DMS153 treated with DMSO at 0.1 percent for 48 hours (cell line): ENCODE results near the gene MRPL9.
"Not testable (repeated sequence)": the region's sequence is repeated elsewhere in the genome, so short reads cannot be mapped to it uniquely, and the experiment has no call there.

ENCODE experiments used
- DNase-seq: peaks from one replicate; lab custom pipeline; 2025; ENCODE audit not compliant: unreplicated experiment; lab: John Stamatoyannopoulos, UW

The MRPL9 gene

GRCh38 chr1:151737026-151737425 lies 26.3 kb downstream of the MRPL9 start:
- DNase-seq: no peak

DNA sequence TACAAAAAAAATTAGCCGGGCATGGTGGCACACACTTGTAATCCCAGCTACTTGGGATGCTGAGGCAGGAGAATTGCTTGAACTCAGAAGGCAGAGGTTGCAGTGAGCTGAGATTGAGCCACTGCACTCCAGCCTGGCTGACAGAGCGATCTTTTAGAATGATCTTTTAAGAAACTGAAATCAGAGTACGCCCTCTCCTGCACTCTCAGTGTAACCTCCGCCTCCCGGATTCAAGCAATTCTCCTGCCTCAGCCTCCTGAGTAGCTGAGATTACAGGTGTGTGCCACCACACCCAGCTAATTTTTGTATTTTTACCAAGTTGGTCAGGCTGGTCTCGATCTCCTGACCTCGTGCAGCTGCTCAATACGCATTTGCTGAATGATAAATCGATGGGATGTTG lies 29.3 kb downstream of the MRPL9 start:
- not testable (repeated sequence) for DNase-seq

- no peak for DNase-seq
Measured at GRCh38 chr1:151733126-151733525, 30.2 kb downstream of the MRPL9 start.

DNA sequence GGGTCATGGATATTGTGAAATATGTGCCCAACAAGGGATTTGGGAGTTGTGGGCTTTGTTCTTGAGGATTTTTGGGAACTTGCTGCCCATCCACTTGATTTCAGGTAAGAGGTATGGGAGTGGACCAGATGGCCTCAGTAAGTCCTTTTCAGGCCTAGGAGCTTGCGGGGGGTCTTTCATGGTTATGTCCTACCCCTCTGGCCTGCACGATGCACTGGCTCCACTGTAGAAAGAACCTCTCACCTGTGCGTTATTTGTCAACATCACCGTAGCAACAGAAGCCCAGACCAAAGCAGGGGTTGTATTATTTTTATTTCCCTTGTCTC lies 33.4 kb downstream of the MRPL9 start:
- no peak for DNase-seq

DNA sequence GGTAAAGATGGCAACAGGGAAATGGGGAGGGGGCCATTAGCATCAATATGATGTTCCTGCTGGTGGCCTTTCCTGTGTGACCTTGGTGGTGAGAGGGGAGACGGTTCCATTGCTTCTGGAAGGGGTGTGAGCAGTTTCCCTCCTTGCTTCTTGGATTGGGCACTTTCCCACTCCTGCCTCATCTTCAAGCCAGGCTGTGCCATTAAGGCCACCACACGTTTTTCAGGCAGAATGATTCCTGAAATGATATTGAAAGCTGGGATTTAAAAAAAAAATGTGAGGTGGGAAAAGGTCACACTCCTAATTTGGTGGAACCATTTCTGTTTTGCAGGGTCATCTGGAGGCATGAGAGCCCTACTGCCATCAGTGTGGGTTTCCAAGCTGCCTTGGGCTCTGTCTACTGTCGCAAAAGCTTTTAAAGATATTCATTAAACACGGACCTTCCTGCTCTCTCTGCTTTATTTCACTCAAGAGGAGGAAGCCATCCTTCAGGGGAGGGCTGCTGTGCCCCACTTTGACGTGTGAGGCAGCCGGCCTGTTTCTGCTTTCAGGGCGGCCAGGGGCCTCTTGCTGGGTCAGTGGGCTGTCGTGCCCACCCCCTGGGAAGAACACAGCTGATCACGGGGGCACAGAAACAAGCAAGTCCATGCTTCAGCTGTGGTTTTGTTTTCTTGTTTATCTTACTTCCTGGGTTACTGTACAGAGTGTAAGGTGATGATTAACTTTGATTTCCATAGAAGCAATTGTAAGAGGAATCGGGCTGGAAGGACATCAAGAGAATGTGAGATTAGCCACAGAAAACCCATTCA lies 33.9 kb downstream of the MRPL9 start:
- no peak for DNase-seq

DNA sequence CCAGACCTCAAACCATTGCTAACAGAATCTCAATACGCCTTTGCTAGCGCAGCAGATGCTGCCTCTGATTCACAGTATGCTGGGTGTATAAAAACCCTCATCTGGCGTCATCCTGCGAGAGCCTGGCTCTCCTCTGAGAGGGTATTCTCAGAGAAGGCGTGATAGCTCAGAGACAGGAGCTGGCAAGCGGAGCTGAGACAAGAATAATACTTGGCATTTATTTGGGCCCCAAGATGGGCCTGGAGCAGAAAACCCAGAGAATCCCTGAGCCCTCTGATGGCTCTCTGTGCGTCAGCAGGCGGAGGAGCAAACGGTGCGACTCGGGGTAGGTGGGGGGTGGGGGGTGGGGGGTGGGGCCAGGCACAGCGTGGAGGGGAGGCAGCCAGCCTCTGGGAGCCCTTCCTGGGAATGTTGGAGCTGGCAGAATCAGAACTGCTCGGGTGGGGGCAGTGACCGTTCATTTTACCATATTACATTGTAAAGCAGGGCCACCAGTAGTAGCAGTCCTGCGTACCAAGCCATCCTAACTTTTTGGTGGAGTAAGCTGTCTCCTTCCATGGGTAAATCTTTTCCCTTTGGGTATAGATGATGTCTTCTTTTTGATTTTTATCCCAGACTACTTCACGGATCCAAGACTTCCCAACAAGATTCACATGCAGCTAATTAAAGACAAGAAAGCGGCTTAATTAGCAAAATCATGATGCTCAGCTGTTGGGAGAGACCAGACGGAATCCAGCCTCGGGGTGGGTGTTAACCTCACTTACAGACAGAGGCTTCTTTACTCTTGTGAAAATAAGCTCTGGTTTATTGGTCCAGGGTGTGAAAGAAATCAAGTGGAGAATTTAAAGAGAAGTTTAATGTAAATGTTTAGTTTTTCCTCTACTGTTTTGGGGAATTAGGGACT lies 34.9 kb downstream of the MRPL9 start:
- DNase-seq: no peak

DNA sequence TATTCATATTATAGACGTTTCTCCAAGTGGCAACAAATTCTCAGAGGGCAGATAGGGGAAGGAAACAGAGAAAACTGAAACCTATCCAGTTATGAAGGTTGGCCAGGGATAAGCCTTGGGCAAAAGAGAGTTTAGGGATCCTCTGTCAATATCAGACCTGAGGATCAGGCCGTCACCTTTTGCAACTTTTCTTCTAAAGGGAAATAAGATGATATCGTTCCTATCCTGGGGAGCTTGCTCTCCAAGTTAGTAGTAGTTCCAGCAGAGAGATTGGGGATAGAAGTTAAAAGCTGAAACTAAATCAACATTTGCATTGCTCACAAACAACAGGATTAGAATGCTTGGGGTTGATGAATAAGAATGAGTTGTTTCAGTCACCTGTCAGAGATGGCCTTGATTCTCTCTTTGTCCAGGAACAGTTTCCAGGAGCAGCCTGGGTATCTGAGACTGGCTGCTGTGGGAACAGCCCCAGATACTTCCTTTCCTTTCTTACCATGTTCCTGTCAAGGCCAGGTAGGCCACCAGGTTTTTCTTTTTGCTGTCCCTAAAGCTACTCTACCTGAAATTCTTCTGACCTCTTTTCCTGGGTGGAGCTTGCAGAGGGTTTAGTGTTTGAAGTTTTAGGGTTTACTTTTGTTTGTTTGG lies 39.4 kb downstream of the MRPL9 start:
- no peak for DNase-seq

GRCh38 chr1:151721788-151722510 lies 41.3 kb downstream of the MRPL9 start:
- DNase-seq: no peak

GRCh38 chr1:151720974-151721787 lies 42.1 kb downstream of the MRPL9 start, which contains the start of gene RIIAD1:
Gene RIIAD1, plus strand, starts transcription at chr1:151721522. Its CDS starts 15 bp downstream, at chr1:151721537.
- DNase-seq: peak; percentile 7

GRCh38 chr1:151720554-151720953 lies 42.7 kb downstream of the MRPL9 start:
- DNase-seq: no peak

DNA sequence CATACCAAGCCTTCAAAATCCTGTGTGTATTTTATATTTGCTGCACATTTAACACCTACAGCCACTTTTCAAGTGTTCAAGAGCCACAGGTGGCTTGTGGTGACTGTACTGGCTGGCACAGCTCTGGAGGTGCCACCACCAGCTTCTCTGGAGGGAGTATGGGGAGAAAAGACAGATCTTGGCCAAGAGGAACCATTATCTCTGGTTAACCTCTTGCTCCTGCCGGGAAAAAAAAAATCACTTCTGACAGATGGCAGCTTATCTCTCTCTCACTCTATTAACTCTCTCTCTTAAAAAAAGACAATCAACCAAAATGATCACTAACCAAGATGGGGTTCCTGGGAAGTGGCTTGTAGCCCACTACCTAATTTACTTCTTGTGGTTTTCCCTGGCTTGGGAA lies 43.2 kb downstream of the MRPL9 start:
- DNase-seq: no peak

DNA sequence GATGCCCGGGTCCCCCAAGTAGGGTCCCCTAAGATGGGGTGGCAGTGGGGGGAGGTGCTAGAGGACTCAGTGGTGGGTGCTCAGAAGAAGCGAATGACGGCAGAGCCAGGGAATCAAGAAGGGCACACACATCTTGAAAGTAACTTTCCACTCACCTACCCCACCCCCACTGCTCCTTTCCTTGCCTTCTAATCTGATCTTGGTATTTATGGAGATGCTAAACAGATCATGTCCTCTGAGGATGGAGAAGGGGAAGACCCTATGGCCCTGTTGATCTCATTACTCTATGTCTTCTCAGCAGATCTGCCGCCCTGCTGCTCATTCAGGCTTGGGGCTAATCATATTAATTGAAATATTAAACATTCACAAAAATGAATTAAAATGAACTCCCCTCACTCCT lies 44.6 kb downstream of the MRPL9 start:
- no peak for DNase-seq

DNA sequence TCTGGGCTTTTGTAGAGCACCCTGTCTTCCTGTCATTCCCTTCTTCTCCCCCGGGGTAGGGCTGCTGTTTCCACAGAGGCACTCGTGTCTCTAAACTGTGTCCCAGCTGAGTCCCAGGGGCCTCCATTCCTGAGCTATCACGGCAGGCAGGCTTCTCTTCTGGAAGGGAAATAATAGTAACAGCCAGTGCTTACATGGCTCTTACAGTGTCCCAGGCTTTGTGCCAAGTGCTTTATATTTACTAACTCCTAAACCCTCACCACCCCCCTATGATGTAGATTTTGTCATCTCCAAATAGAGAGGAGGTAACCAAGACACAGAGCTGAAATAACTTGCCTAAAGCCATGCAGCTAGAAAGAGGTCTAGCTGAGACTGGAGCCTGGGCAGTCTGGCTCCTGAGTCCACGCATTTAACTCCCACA lies 45.3 kb downstream of the MRPL9 start:
- peak; percentile 47 for DNase-seq

GRCh38 chr1:151716771-151717631 lies 46.3 kb downstream of the MRPL9 start, which contains the start of gene CELF3:
Gene CELF3, minus strand, starts transcription at chr1:151716803. Its CDS starts 783 bp downstream, at chr1:151716020.
- DNase-seq: peak; percentile 99

GRCh38 chr1:151716405-151716762 lies 46.9 kb downstream of the MRPL9 start:
- no peak for DNase-seq

DNA sequence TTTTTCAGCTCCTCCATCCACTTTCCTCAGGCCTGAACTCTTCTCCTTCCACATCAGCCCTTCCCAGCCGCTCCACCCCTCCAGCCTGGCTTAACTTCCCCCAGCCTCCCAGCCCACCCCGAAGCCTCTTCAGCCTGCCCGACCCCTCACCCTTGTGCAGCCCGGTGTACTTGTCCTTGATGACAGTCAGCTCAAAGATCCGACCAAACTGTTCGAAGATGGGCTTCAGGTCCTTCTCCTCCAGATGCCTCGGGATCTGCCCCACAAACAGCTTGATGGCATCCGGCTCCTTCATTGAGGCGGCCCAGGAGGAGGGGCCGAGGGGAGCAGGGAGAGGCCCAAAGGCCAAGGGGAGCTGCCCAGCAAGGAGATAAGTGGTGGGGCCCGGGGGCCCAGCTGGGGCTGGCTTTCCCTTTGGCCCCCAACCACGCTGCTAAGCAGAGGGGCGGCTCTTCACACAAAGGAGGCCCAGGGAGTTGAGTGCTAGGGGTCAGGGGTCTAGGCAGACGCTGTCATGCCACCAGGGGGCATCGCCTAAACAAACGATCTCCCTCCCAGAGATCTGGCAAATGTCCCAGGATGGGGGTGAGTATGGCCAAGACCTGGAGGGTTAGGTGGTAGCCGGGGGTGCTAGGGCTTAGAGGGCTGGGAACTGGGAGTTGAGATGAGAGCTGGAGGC lies 47.4 kb downstream of the MRPL9 start:
- no peak for DNase-seq

GRCh38 chr1:151714820-151715725 lies 48.2 kb downstream of the MRPL9 start:
- DNase-seq: no peak

DNA sequence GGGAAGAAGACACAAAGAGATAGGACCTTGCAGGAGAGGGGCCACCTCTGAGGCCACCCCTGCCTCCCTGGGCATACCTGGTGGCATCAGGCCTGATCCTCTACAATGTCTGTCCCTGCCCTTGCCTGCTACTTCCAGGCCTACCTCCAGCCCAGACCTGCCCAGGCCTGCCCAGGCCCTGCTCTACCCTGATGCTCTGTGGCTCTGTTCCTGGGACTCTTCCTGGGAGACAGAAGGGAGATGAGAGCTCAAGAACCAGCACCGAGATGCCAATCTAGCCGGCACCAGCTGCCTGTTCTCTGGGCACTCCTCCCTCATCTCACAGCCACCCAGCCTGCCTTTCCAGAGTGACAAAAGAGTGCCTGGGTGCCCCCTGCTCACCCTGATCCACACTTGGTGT lies 49.4 kb downstream of the MRPL9 start:
- DNase-seq: peak; percentile 32
